ENCODE measurements around the gene MCAM. TPM values are rescaled to one million over a fixed set of nuclear protein-coding genes. Genes with fewer than 3 reads are reported as not detected.

MCAM gene
- total and polyA plus RNA-seq, 10 of the 15 experiments (the other 5 are each of a cell fraction or from before 2014, with no cell fraction given), result 3.1 to 19.7 (median 9.3) TPM

DNA sequence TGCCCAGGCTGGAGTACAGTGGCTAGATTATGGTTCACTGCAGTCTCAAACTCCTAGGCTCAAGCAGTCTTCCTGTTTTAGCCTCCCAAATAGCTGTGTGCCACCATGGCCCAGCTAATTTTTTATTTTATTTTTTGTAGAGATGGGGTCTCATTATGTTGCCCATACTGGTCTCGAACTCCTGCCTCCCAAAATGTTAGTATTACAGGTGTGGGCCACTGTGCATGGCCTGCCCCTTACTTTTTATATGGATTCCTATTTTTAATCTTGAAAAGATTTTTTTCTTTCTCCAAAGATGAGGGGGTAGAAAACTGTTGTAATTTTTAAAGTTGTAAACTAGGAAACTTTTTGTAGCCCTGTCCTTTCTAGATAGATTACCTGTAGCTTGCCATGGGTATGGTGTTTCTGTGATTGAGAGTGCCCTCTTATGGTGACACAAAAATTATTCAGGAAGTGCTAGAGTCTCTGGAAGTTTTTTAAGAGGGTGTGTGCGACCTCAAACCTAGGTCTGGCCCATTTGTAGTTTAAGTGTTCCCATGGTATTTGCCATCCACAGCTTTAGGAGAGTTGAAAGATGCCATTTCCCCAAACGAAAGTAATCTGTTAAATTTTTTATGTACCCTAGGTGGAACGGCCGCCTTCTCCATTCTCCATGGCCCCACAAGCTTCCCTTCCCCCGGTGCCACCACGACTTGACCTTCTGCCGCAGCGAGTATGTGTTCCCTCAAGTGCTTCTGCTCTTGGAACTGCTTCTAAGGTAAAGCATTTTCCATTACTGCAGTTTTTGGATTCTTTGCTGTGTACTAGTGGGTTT, 32.4 kb downstream of the MCAM start:
- intact Hi-C loops (cut with micrococcal nuclease; ENCODE audit: unreplicated experiment) (loop anchor here (1.0 kb wide), 1 partner anchor 78 kb away; the partner anchor contains the start of gene CBL), in situ Hi-C loops (cut with MboI) (no loop called here)
- Histone ChIP-seq H3K79me2 (ENCODE audit: control insufficient read depth, insufficient read depth, low read length) (no peaks in the 10 kb centered on the region), H2AFZ (ENCODE audit: control insufficient read depth, low read depth, low read length) (no peak overlapping the region), H4K20me1 (ENCODE audit: control insufficient read depth, insufficient read depth) (no peaks in the 10 kb centered on the region), H3K9ac (ENCODE audit: control insufficient read depth, insufficient read depth, low read length) (no peak overlapping the region; the same call in 1 of the 2 replicates), H3K36me3 (ENCODE audit: control insufficient read depth in 2 of 2, insufficient read depth in 2 of 2, low read length in 1 of 2) (peaks cover 9 to 38% of the 10 kb centered on the region in 2 experiments), H3K4me1 (ENCODE audit: control insufficient read depth, insufficient read depth, low read length) (no peaks in the 10 kb centered on the region), H3K27ac (ENCODE audit: control insufficient read depth, insufficient read depth) (no peak overlapping the region), H3K9me3 (replicated peaks; ENCODE audit: control insufficient read depth, insufficient read depth, low read length) (no peaks in the 10 kb centered on the region; the same call in 2 of the 3 replicates), H3K4me3 (no peak overlapping the region), H3K4me2 (ENCODE audit: control insufficient read depth, insufficient read depth) (no peak overlapping the region), H3K27me3 (replicated peaks in 1 of 2; ENCODE audit: control insufficient read depth in 2 of 2, insufficient read depth in 2 of 2, low read length in 1 of 2) (no peaks in the 10 kb centered on the region)
- no TSS peak for BruUV-seq (replicated peaks)
- ChIA-PET CTCF (interaction anchor here (0.6 to 5.1 kb wide), 37 partner anchors 9 to 288 kb away, joined by 3 to 54 read pairs (median 4); partner anchors contain the start of genes C2CD2L, CBL, DPAGT1 and NLRX1), POLR2A (interaction anchor here (0.8 to 1.3 kb wide), 3 partner anchors 11 to 78 kb away, joined by 3 to 9 read pairs (median 4); partner anchors contain the start of gene CBL), RAD21 (ENCODE audit: unreplicated experiment) (interaction anchor here (0.7 to 2.9 kb wide), 11 partner anchors 21 to 219 kb away, joined by 3 to 22 read pairs (median 4); partner anchors contain the start of genes CBL and VPS11), SMC1A (ENCODE audit: uncharacterized antibody, unreplicated experiment) (interaction anchor here (0.6 to 2.5 kb wide), 17 partner anchors 10 to 326 kb away, joined by 3 to 15 read pairs (median 4); partner anchors contain the start of gene CBL)
- ATAC-seq (peak; percentile 93), FAIRE-seq (peak; percentile 78), DNase-seq (ENCODE audit: low read depth, low spot score) (no peak)
- WGBS (ENCODE audit: insufficient coverage, insufficient replicate concordance, low lambda C conversion rate, missing lambda C conversion rate), result 75% methylated on average over 9 of the region's 9 CpGs
- no peak for TF ChIP-seq CBX5 (IDR thresholded peaks at IDR 0.05; ENCODE audit: low read depth)
- 0 out of 2 replicates have a peak, but pooled peaks have one; percentile 15 for TF ChIP-seq MEF2A (IDR thresholded peaks at IDR 0.05; ENCODE audit: insufficient read depth, low read depth, low read length)
- TF ChIP-seq MXI1 (IDR thresholded peaks at IDR 0.05; ENCODE audit: low read depth, low read length), result no peak
- TF ChIP-seq HDGF (IDR thresholded peaks at IDR 0.05), result 0 out of 2 replicates have a peak, but pooled peaks have one; percentile 18
- TF ChIP-seq CHD1 (IDR thresholded peaks at IDR 0.05; ENCODE audit: low read depth, low read length), result no peak
- no peak for TF ChIP-seq RBBP5 (conservative IDR thresholded peaks at IDR 0.05)
- TF ChIP-seq, protein P1, sequence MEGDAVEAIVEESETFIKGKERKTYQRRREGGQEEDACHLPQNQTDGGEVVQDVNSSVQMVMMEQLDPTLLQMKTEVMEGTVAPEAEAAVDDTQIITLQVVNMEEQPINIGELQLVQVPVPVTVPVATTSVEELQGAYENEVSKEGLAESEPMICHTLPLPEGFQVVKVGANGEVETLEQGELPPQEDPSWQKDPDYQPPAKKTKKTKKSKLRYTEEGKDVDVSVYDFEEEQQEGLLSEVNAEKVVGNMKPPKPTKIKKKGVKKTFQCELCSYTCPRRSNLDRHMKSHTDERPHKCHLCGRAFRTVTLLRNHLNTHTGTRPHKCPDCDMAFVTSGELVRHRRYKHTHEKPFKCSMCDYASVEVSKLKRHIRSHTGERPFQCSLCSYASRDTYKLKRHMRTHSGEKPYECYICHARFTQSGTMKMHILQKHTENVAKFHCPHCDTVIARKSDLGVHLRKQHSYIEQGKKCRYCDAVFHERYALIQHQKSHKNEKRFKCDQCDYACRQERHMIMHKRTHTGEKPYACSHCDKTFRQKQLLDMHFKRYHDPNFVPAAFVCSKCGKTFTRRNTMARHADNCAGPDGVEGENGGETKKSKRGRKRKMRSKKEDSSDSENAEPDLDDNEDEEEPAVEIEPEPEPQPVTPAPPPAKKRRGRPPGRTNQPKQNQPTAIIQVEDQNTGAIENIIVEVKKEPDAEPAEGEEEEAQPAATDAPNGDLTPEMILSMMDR (IDR thresholded peaks at IDR 0.05 in 2 of 3, conservative IDR thresholded peaks at IDR 0.05 in 1 of 3; ENCODE audit: control insufficient read depth in 2 of 3, extremely low read depth in 1 of 3, insufficient read depth in 1 of 3, low read depth in 3 of 3, low read length in 3 of 3), result peak; percentile 48 to 75 (median 55)
- TF ChIP-seq SIN3A (IDR thresholded peaks at IDR 0.05; ENCODE audit: low read depth, low read length), result no peak
- peak; percentile 54; the same call in 1 of the 2 replicates for TF ChIP-seq SMC3 (IDR thresholded peaks at IDR 0.05; ENCODE audit: borderline replicate concordance, low read length)
- peak; percentile 82 for TF ChIP-seq RAD21 (IDR thresholded peaks at IDR 0.05; ENCODE audit: insufficient read depth, low read depth, low read length)

Measured in GM12878 (cell line).